ENCODE results near the gene AZU1.
"Not testable (repeated sequence)": the region's sequence is repeated elsewhere in the genome, so short reads cannot be mapped to it uniquely, and the experiment has no call there.

The AZU1 gene

GRCh38 chr19:873561-874041, 46.0 kb downstream of the AZU1 start:
- DNase-seq = no peak

GRCh38 chr19:875265-875879, 47.7 kb downstream of the AZU1 start:
- DNase-seq = no peak

DNA sequence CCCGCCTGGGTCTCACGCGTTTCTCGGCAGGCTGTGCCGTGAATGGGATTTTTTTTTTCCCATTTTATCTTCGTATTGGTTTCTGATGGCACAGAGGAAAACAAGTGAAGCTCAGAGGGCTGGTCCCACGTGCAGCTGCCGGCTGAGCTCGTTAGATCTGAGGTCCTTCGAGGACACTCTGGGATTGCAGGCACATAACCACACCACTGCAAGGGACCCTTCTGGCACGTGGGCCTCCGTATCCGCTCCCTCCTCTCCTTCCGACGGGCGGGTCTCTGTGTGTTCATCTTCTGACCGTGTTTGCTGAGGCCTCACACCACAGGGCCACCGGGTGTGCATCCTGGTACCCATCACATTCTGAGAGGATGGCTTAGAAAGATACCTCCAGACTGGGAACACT, 48.5 kb downstream of the AZU1 start:
- no peak for DNase-seq

GRCh38 chr19:876780-877314, 49.2 kb downstream of the AZU1 start:
- no peak for DNase-seq

- DNase-seq = not testable (repeated sequence)
Measured at GRCh38 chr19:877992-878660, 50.5 kb downstream of the AZU1 start.

DNA sequence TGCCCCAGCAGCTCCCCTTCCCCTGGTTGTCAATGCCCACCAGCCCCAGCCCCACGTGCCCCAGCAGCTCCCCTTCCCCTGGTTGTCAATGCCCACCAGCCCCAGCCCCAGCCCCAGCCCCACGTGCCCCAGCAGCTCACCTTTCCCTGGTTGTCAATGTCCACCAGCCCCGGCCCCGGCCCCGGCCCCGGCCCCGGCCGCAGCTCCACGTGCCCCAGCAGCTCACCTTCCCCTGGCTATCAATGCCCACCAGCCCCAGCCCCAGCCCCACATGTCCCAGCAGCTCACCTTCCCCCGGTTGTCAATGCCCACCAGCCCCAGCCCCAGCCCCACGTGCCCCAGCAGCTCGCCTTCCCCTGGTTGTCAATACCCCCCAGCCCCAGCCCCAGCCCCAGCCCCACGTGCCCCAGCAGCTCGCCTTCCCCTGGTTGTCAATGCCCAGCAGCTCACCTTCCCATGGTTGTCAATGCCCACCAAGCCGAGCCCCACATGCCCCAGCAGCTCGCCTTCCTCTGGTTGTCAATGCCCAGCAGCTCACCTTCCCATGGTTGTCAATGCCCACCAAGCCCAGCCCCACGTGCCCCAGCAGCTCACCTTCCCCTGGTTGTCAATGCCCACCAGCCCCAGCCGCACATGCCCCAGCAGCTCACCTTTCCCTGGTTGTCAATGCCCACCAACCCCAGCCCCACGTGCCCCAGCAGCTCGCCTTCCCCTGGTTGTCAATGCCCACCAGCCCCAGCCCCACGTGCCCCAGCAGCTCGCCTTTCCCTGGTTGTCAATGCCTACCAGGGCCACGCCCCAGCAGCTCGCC, 51.3 kb downstream of the AZU1 start:
- DNase-seq = not testable (repeated sequence)

DNA sequence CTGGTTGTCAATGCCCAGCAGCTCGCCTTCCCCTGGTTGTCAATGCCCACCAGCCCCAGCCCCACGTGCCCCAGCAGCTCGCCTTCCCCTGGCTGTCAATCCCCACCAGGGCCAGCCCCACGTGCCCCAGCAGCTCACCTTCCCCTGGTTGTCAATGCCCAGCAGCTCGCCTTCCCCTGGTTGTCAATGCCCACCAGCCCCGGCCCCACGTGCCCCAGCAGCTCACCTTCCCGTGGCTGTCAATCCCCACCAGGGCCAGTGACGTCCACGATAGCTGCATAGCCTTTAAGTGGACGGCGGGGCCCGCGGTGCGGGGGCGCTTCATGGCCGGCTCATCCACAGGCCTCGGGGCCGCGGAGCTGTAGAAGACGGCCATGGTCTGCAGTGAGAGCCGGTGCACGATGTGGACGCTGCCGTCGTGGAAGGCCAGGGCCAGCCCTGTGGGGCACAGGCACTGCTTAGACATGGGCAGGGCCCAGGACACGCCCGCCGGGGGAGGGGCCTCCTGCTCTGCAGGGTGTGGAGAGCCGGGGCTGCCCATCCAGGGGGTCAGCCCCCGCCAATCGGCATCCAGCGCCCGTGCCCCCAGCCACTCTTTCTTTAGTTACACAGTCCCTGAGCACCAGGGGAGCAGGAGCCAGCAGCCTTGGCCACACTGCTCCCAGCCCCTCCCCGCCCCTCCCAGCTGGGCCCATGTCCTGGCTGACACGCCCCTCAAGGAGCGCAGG, 52.2 kb downstream of the AZU1 start:
- no peak for DNase-seq
